DMS53 (cell line): ENCODE measurements around the gene EGFLAM.

Source experiments
- DNase-seq: peaks from one replicate; lab custom pipeline; 2025; lab: John Stamatoyannopoulos, UW

The EGFLAM gene

GRCh38 chr5:38265546-38266179 is 7.3 kb downstream of the EGFLAM start:
- DNase-seq = peak; percentile 68

GRCh38 chr5:38267372-38267771 is 9.0 kb downstream of the EGFLAM start:
- no peak for DNase-seq

DNA sequence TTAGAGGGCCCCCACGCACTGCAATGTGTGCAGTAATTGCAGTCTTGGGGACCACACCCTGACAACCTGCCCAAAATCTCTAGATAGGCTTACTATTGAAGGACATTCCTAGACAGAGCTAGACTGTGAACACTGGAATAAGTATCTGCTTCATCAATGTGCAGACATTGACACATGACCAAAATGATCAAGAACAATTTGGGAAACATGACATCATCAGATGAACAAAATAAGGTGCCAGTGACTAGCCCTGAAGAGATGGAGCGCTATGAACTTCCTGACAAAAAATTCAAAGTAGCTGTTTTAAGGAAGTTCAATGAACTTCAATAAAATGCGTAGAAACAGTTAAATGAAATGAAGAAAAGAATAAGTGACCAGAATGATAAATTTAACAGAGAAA is 15.3 kb downstream of the EGFLAM start:
- DNase-seq = no peak

GRCh38 chr5:38274370-38274769 is 16.0 kb downstream of the EGFLAM start:
- DNase-seq = no peak

DNA sequence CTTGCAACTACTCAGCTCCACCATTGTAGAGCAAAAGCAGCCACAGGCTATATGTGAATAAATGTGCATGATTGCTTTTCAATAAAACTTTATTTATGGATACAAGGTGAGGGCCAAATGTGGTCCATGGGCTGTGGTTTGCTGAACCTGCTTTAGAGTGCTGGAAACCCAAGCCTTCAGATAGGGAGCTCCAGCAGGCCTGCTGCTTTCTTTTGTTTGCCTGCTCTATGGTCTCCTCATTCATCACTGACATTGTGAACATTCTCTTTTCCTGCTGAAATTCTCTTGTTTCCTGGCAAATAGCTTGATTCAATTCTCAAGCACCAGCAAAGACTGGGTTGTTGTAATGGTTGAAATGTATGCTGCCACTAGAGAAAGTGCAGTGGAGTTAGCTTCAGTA is 26.0 kb downstream of the EGFLAM start:
- no peak for DNase-seq

DNA sequence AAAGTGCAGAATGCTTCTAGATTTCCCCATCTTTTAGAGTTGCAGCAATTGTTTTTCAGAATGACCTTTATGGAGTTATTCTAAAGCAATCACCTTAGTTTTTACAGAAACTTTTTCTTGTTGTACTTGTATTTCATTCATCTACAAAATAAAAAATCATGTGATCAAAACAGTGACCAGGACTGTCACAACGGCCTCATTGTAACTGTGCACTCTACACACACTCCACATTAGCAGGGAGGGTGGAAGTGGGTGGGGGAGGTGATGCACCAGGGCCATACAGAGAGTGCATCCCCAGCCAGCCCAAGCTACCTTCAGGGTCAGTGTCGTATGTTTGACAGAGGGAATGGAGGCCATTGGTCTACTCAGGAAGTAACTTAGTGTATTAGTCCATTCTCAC is 26.9 kb downstream of the EGFLAM start:
- peak; percentile 3 for DNase-seq

DNA sequence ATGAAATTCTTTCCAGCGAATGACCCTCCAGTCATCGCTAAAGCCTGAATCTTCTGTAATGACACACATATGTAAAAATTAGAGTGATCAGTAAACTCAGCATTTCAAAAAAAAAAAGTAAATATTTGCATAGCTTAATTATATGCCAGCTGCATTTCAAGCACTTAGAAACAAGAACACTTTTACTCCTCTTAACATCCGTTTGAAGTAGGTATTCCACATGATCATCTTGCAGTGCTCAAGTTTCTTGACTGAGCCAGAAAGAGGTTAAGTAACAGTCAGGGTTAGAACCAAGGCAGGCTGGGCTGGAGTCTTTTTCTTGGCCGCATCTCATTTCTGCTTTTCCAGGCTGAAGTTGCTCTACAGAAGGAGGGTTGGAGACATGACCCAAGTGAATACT is 27.6 kb downstream of the EGFLAM start:
- peak; percentile 24 for DNase-seq

- DNase-seq = no peak
Observed at GRCh38 chr5:38287124-38287523, 28.8 kb downstream of the EGFLAM start.

DNA sequence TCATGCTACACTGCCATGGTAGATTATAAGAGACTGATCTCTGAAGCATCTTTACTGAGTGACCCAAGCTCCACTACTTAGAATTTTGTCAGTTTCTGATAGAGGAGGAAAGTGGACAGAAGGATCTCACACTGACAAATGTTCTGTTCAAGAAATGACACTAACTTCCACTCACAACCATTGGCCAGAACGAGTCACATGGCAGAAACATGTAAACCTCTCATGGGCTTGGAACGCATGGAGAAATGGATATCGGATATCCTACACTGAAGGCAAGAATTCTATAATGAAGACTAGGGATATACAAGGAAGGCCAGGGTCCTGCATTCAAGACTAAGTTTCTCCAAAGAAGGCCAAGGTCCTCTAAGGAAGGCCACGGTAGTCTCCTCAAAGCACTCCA is 31.1 kb downstream of the EGFLAM start:
- DNase-seq = no peak

- no peak for DNase-seq
Observed at GRCh38 chr5:38290028-38290653, 31.8 kb downstream of the EGFLAM start.

- peak; percentile 44 for DNase-seq
Observed at GRCh38 chr5:38291355-38291754, 33.0 kb downstream of the EGFLAM start.

GRCh38 chr5:38292228-38292627 is 33.9 kb downstream of the EGFLAM start:
- no peak for DNase-seq

DNA sequence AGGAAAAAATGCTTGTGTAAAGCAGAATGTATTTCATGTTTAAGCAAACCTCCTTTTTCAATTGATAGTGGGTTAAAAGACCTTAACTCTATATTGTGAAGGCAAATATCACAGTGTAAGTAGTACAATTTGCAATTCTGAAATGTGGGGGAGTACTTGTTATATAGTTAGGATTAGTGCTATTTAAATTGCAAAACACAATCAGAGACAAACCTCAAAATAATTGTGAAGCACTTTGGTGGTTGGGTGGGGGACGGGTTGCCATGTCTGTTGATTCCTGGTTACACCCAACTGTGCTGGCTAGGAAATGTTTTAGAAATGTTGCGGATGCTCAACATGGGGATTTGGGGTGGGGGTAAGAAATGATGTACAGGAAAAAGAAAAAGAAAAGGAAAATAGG is 37.4 kb downstream of the EGFLAM start:
- DNase-seq = no peak

DNA sequence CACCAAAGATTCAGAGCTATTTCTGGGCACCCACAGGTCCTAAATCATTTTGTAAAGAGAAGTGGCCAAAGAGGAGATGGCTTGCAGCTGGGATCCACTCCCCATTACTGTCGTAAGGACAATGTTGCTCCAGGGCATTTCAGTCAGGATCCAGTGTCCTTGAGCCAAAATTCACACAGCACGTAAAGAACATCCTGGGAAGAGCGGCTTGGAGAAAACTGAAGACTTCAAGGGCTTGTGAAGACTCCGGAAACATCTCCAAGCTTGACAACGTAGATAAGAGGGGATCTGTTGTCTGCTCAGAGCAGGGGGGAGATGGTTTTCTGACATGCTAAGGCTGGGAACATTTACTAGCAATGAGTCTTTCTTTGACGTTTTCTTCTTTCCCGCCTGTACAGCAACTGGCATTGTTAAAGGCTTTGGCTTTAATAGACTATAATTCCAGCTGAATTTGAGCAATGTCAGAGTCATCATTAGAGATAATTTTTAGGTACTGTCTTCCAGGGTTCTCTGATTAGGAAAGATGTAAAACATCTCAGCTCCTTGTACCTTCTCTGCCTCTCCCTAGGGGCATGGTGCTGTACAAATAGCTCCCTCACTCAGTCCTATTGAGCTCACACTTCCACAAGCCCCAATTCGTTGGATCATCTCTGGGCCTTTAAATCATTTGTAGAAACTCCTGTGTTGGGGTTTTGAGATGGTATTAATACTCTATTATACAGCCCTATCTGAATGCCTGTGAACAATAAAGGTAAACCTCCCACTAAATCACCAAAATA is 39.7 kb downstream of the EGFLAM start:
- DNase-seq = no peak

DNA sequence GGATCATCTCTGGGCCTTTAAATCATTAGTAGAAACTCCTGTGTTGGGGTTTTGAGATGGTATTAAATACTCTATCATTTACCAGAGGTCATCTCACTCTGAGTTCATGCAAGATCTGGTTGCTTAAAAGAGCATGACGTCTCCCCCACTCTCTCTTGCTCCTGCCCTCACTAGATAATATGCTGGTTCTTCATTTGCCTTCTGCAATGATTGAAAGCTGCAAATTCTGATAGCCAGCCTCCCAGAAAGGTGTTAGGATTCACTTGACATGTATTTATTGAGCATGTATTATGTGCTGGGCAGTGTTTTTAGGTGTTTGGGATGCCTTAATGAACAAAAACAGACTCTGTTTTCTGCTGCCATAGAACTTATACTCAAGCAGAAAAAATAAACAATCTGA is 41.2 kb downstream of the EGFLAM start:
- no peak for DNase-seq

DNA sequence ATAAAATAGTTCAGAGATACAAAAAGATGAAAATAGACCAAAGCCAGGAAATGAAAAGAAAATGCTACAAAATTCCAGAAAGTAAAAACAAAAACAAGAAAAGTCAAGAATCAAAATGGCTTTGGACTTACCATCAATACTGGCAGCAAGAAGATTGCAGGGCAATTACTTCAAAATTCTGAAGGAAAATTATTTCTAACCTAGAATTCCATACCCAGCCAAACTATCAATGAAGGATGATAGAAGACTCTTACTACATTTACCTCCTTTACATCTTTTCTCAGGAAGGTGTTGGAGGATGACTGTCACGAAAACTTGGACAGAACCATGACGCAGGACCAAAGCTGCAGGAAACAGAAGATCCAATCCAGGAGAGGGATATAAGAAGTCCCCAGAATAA is 46.8 kb downstream of the EGFLAM start:
- no peak for DNase-seq

GRCh38 chr5:38307845-38308244 is 49.5 kb downstream of the EGFLAM start:
- no peak for DNase-seq

DNA sequence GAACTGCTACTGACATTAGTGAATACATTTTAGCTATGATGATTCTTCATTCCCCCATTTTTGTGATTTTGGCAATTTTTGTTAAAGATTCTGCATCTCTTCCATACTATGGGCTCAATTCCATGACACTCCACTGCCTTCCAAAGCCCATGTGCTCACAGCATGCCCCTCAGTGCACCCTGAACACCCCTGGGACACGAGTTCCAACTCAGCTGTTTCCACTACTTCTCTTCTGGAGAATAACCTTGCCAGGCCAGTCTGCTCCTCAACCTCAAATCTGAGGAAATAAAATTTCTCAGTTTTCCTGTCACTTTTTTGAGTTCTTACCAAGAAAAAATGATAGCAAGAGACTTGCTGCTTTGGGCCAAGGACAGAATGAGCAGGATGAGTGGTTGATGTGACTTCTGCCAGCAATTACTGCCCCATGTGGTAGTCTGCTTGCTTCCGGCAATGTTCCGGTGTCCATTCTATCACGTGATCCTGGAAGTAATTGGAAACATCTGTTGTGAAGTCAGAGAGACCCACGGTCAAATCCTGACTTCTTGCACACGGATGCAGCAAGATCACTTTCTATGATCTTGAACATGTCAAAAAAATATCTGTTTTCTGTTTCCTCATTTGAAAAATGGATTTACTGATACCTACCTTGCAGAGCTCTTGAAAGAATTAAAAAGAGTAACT is 58.3 kb downstream of the EGFLAM start:
- no peak for DNase-seq

- DNase-seq = no peak
Observed at GRCh38 chr5:38317868-38318267, 59.5 kb downstream of the EGFLAM start.

DNA sequence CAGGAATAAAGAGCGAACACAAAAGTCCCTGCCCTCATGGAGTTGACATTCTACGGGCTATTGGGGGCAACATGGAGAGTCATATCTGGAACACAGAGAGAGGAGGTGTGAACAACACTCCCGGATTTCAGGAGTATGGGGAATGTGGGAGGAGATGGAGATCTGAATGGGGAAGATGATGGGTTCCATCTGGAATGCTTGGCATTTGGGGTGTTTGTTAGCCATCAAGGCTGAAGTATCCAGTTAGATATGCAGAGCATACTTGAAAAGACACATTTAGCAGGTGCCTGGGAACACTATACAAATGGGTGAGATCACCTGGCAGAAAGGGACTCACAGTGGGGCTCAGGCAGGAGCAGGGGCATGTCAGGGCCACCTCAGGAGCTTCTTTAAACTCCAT is 61.1 kb downstream of the EGFLAM start:
- DNase-seq = no peak

GRCh38 chr5:38321978-38322377 is 63.6 kb downstream of the EGFLAM start:
- DNase-seq = no peak

GRCh38 chr5:38323645-38324295 is 65.4 kb downstream of the EGFLAM start:
- no peak for DNase-seq
